K562 (cell line): ENCODE measurements around the gene SRSF9. TPM values are rescaled to one million over a fixed set of nuclear protein-coding genes. Genes with fewer than 3 reads are reported as not detected.

Experiments
- BRCA1 ChIP-seq, 2 experiments: fragments of 450-650 bp in 1 of 2; sonication (generic) in 1 of 2; formaldehyde crosslinking in 1 of 2; IDR thresholded peaks; 2 replicates each; pipeline versions ENCODE4 v1.5.0 to v1.6.1; 2017 to 2020; ENCODE audit warnings: mild to moderate bottlenecking in 1 of 2, missing genetic modification reagents in 1 of 2
- BRD4 ChIP-seq: fragments of 200-600 bp; sonication (generic); IDR thresholded peaks from 2 replicates; pipeline ENCODE4 v1.6.1; 2017; ENCODE audit warnings: inconsistent platforms
- CHD1 ChIP-seq: fragments of 200-600 bp; sonication (generic); IDR thresholded peaks from one replicate; pipeline ENCODE4 v1.6.1; 2012; ENCODE audit warnings: mild to moderate bottlenecking, moderate library complexity, low read length, inconsistent platforms
- GTF2A2 ChIP-seq: IDR thresholded peaks from 2 replicates; pipeline ENCODE4 v1.6.1; 2016; ENCODE audit warnings: mild to moderate bottlenecking, missing genetic modification characterization, missing compliant biosample characterization
- HCFC1 ChIP-seq: IDR thresholded peaks from 2 replicates; pipeline ENCODE4 v1.6.1; 2012; ENCODE audit warnings: low read depth, low read length, improper control_type of control experiment
- MTA1 ChIP-seq: fragments of 450-650 bp; IDR thresholded peaks from 2 replicates; pipeline ENCODE4 v1.6.1; 2017; ENCODE audit warnings: borderline replicate concordance
- NFIC ChIP-seq: fragments of 450-650 bp; IDR thresholded peaks from 2 replicates; pipeline ENCODE4 v1.6.1; 2017; ENCODE audit warnings: mild to moderate bottlenecking, inconsistent platforms
- NFRKB ChIP-seq: fragments of 450-650 bp; IDR thresholded peaks from 2 replicates; pipeline ENCODE4 v1.6.1; 2016; ENCODE audit warnings: low read depth
- NR0B1 ChIP-seq: fragments of 450-650 bp; IDR thresholded peaks from one replicate; pipeline ENCODE4 v1.6.1; 2018; ENCODE audit warnings: mild to moderate bottlenecking, moderate library complexity; ENCODE audit not compliant: partially characterized antibody
- NR3C1 ChIP-seq: sonication (generic); formaldehyde crosslinking; IDR thresholded peaks from 2 replicates; pipeline ENCODE4 v1.8.1; 2022; ENCODE audit warnings: missing genetic modification reagents
- TAF9B ChIP-seq: fragments of 450-650 bp; IDR thresholded peaks from 2 replicates; pipeline ENCODE4 v1.6.1; 2018; ENCODE audit warnings: mild to moderate bottlenecking; ENCODE audit not compliant: partially characterized antibody
- ZKSCAN1 ChIP-seq: fragments of 150-350 bp; IDR thresholded peaks from 2 replicates; pipeline ENCODE4 v1.6.1; 2016; ENCODE audit warnings: low read depth, low read length
- ZNF146 ChIP-seq: IDR thresholded peaks from one replicate; pipeline ENCODE4 v1.6.1; 2018; ENCODE audit warnings: missing compliant biosample characterization; ENCODE audit not compliant: unreplicated experiment
- ZNF274 ChIP-seq: IDR thresholded peaks from 2 replicates; pipeline ENCODE4 v1.6.1; 2011; ENCODE audit warnings: low read depth, mild to moderate bottlenecking, low read length, moderate library complexity, borderline replicate concordance
- ZNF395 ChIP-seq: fragments of 200-800 bp; sonication (Bioruptor generic); IDR thresholded peaks from 2 replicates; pipeline ENCODE4 v1.6.1; 2017; ENCODE audit warnings: missing genetic modification characterization, missing compliant biosample characterization
- ZNF764 ChIP-seq: fragments of 250-450 bp; sonication (Bioruptor Pico); IDR thresholded peaks from 2 replicates; pipeline ENCODE4 v1.4.0; 2020; ENCODE audit warnings: low read depth, mild to moderate bottlenecking, moderate library complexity
- polyA plus RNA-seq, 8 experiments: library from polyadenylated mRNA; depleted of rRNA in 4 of 8; stranded (reverse) in 5 of 8; unstranded in 3 of 8; fragments of >200 nt; fragmentation: Nextera tagmentation in 2 of 8; fragmentation: Illumina TruSeq in 1 of 8; extraction: Ambion mirVana in 2 of 8; extraction: Trizol in 1 of 8; gene quantifications; 2 replicates each; pipeline versions ENCODE4 v1.2.1 to v1.2.3, GENCODE V29; 2011 to 2014; ENCODE audit warnings: inconsistent platforms in 1 of 8, missing spikeins in 1 of 8
- total RNA-seq, 7 experiments: library from RNA; depleted of rRNA in 6 of 7; stranded (reverse); fragments of >200 nt in 6 of 7; fragmentation: Illumina TruSeq in 2 of 7; extraction: Trizol in 2 of 7; gene quantifications; 2 replicates each; pipeline versions ENCODE4 v1.2.1 to v1.2.3, GENCODE V29; 2011 to 2021; ENCODE audit warnings: low replicate concordance in 1 of 7
- TF ChIP-seq, protein P1 (sequence below), 2 experiments: fragments of 450-650 bp; formaldehyde crosslinking in 1 of 2; IDR thresholded peaks; 2 replicates each; pipeline versions ENCODE4 v1.4.0 to v1.6.1; 2014 to 2020; ENCODE audit warnings: mild to moderate bottlenecking in 2 of 2, borderline replicate concordance in 1 of 2, low read depth in 1 of 2

Gene SRSF9
- total and polyA plus RNA-seq, 9 of the 15 experiments (the other 6 are each of a cell fraction or from before 2014, with no cell fraction given) = 40.3 to 291 (median 230) TPM

GRCh38 chr12:120495731-120496412, 26.3 kb upstream of the SRSF9 start, which contains the start of gene DYNLL1 (continued):
- TF ChIP-seq NR0B1 = no peak
- no peak for TF ChIP-seq NFIC
- peak; percentile 69 for TF ChIP-seq HCFC1
- TF ChIP-seq TAF9B = peak; percentile 81
- TF ChIP-seq BRD4 = peak; percentile 61; the same call in 1 of the 2 replicates
- TF ChIP-seq, protein P1, sequence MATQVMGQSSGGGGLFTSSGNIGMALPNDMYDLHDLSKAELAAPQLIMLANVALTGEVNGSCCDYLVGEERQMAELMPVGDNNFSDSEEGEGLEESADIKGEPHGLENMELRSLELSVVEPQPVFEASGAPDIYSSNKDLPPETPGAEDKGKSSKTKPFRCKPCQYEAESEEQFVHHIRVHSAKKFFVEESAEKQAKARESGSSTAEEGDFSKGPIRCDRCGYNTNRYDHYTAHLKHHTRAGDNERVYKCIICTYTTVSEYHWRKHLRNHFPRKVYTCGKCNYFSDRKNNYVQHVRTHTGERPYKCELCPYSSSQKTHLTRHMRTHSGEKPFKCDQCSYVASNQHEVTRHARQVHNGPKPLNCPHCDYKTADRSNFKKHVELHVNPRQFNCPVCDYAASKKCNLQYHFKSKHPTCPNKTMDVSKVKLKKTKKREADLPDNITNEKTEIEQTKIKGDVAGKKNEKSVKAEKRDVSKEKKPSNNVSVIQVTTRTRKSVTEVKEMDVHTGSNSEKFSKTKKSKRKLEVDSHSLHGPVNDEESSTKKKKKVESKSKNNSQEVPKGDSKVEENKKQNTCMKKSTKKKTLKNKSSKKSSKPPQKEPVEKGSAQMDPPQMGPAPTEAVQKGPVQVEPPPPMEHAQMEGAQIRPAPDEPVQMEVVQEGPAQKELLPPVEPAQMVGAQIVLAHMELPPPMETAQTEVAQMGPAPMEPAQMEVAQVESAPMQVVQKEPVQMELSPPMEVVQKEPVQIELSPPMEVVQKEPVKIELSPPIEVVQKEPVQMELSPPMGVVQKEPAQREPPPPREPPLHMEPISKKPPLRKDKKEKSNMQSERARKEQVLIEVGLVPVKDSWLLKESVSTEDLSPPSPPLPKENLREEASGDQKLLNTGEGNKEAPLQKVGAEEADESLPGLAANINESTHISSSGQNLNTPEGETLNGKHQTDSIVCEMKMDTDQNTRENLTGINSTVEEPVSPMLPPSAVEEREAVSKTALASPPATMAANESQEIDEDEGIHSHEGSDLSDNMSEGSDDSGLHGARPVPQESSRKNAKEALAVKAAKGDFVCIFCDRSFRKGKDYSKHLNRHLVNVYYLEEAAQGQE (IDR thresholded peaks at IDR 0.05; ENCODE audit: borderline replicate concordance) = peak; percentile 82
- TF ChIP-seq, protein P1 (CRISPR knock-in tag; IDR thresholded peaks at IDR 0.05; ENCODE audit: low read depth) = no peak
- TF ChIP-seq GTF2A2 (tag) = 0 out of 2 replicates have a peak, but pooled peaks have one; percentile 18
- no peak for TF ChIP-seq NFRKB
- no peak for TF ChIP-seq NR3C1
- no peak for TF ChIP-seq ZNF274
- no peak for TF ChIP-seq ZNF146 (CRISPR knock-in tag)
- TF ChIP-seq ZKSCAN1 = no peak
- no peak for TF ChIP-seq MTA1
- TF ChIP-seq BRCA1 (IDR thresholded peaks at IDR 0.05) = no peak
- TF ChIP-seq BRCA1 (CRISPR knock-in tag; IDR thresholded peaks at IDR 0.05) = no peak
- no peak for TF ChIP-seq CHD1
- TF ChIP-seq ZNF395 (CRISPR knock-in tag) = no peak
- no peak for TF ChIP-seq ZNF764 (CRISPR knock-in tag)
